H9 (cell line): ENCODE results near the gene INSC. TPM values are rescaled to one million over a fixed set of nuclear protein-coding genes. Genes with fewer than 3 reads are reported as not detected.

Experiments used
- DNase-seq: peaks from one replicate; pipeline ENCODE4 v3.0.0-alpha.2; 2017
- H2AFZ ChIP-seq: one replicate; pipeline ENCODE4 v1.6.1; 2013; ENCODE audit warnings: mild to moderate bottlenecking, low read length, control low read depth, moderate library complexity
- H2AK5ac ChIP-seq: 2 replicates; pipeline ENCODE4 v1.6.1; 2013; ENCODE audit warnings: low read length, control low read depth, mixed read lengths; ENCODE audit not compliant: insufficient read length
- H2BK120ac ChIP-seq: one replicate; pipeline ENCODE4 v1.6.1; 2013; ENCODE audit warnings: low read depth, mild to moderate bottlenecking, low read length, control low read depth, inconsistent platforms; ENCODE audit not compliant: poor library complexity, severe bottlenecking
- H2BK12ac ChIP-seq: 2 replicates; pipeline ENCODE4 v1.6.1; 2013; ENCODE audit warnings: low read length, control low read depth, mixed read lengths, low read depth; ENCODE audit not compliant: insufficient read length
- H2BK15ac ChIP-seq: 2 replicates; pipeline ENCODE4 v1.6.1; 2013; ENCODE audit warnings: low read depth, low read length, control low read depth
- H2BK20ac ChIP-seq: one replicate; pipeline ENCODE4 v1.6.1; 2013; ENCODE audit warnings: low read depth, mild to moderate bottlenecking, low read length, control low read depth, inconsistent platforms; ENCODE audit not compliant: poor library complexity, severe bottlenecking
- H2BK5ac ChIP-seq: 2 replicates; pipeline ENCODE4 v1.6.1; 2013; ENCODE audit warnings: low read length, control low read depth, mixed read lengths; ENCODE audit not compliant: insufficient read length
- H3K14ac ChIP-seq: 2 replicates; pipeline ENCODE4 v1.6.1; 2013; ENCODE audit warnings: low read length, control low read depth; ENCODE audit not compliant: insufficient read depth
- H3K18ac ChIP-seq: 2 replicates; pipeline ENCODE4 v1.6.1; 2013; ENCODE audit warnings: low read depth, mild to moderate bottlenecking, mixed read lengths, low read length, control low read depth; ENCODE audit not compliant: insufficient read length
- H3K23ac ChIP-seq: 2 replicates; pipeline ENCODE4 v1.6.1; 2013; ENCODE audit warnings: low read length, control low read depth, mixed read lengths, low read depth; ENCODE audit not compliant: insufficient read length
- H3K23me2 ChIP-seq: 2 replicates; pipeline ENCODE4 v1.6.1; 2013; ENCODE audit warnings: low read depth, mild to moderate bottlenecking, mixed read lengths, low read length, control low read depth; ENCODE audit not compliant: insufficient read length, poor library complexity, severe bottlenecking
- H3K27ac ChIP-seq: 2 replicates; pipeline ENCODE4 v1.5.1; 2013; ENCODE audit warnings: low read length, control low read depth, mixed read lengths, low read depth; ENCODE audit not compliant: insufficient read length
- H3K27me3 ChIP-seq: 2 replicates; pipeline ENCODE4 v1.6.1; 2013; ENCODE audit warnings: low read length, control low read depth, inconsistent platforms; ENCODE audit not compliant: insufficient read depth
- H3K4ac ChIP-seq: 2 replicates; pipeline ENCODE4 v1.6.1; 2013; ENCODE audit warnings: low read depth, mild to moderate bottlenecking, control low read depth, inconsistent platforms, low read length, moderate library complexity
- H3K4me1 ChIP-seq: 2 replicates; pipeline ENCODE4 v1.6.1; 2013; ENCODE audit warnings: low read length, control low read depth, inconsistent platforms; ENCODE audit not compliant: insufficient read depth
- H3K4me2 ChIP-seq: 2 replicates; pipeline ENCODE4 v1.6.1; 2013; ENCODE audit warnings: low read length, control low read depth, mixed read lengths; ENCODE audit not compliant: insufficient read length, insufficient read depth
- H3K56ac ChIP-seq: 2 replicates; pipeline ENCODE4 v1.6.1; 2013; ENCODE audit warnings: low read depth, mild to moderate bottlenecking, mixed read lengths, low read length, control low read depth; ENCODE audit not compliant: insufficient read length
- H3K79me1 ChIP-seq: 2 replicates; pipeline ENCODE4 v1.6.1; 2013; ENCODE audit warnings: low read depth, mild to moderate bottlenecking, moderate library complexity, low read length, control low read depth, inconsistent platforms; ENCODE audit not compliant: insufficient read depth, poor library complexity, severe bottlenecking
- H3K79me2 ChIP-seq: 2 replicates; pipeline ENCODE4 v1.6.1; 2013; ENCODE audit warnings: low read length, control low read depth, inconsistent platforms; ENCODE audit not compliant: insufficient read depth
- H3K9ac ChIP-seq: 2 replicates; pipeline ENCODE4 v1.6.1; 2013; ENCODE audit warnings: low read length, control low read depth, mixed read lengths; ENCODE audit not compliant: insufficient read length; ENCODE audit errors: extremely low read depth
- H3K9me3 ChIP-seq: one replicate; pipeline ENCODE4 v1.6.1; 2013; ENCODE audit warnings: low read depth, low read length, inconsistent platforms; ENCODE audit not compliant: control insufficient read depth
- H3T11ph ChIP-seq: one replicate; pipeline ENCODE4 v1.6.1; 2013; ENCODE audit warnings: mild to moderate bottlenecking, low read length, control low read depth, inconsistent platforms
- H4K20me1 ChIP-seq: one replicate; pipeline ENCODE4 v1.6.1; 2013; ENCODE audit not compliant: control insufficient read depth, insufficient read length, insufficient read depth
- H4K5ac ChIP-seq: 2 replicates; pipeline ENCODE4 v1.6.1; 2013; ENCODE audit warnings: low read depth, mild to moderate bottlenecking, mixed read lengths, low read length, control low read depth; ENCODE audit not compliant: insufficient read length
- H4K8ac ChIP-seq: replicated peaks from 2 replicates; pipeline ENCODE4 v1.6.1; 2013; ENCODE audit warnings: low read length, control low read depth, mixed read lengths, low read depth; ENCODE audit not compliant: insufficient read length
- H4K91ac ChIP-seq: 2 replicates; pipeline ENCODE4 v1.6.1; 2013; ENCODE audit warnings: low read depth, mild to moderate bottlenecking, moderate library complexity, mixed read lengths, low read length, control low read depth; ENCODE audit not compliant: insufficient read length
- H3K27ac Mint-ChIP-seq, 3 experiments: 2 replicates in 2 of 3; 3 replicates in 1 of 3; pipeline ENCODE4 v1.8.0; 2020 to 2021; ENCODE audit warnings: mixed read lengths in 3 of 3, mild to moderate bottlenecking in 1 of 3, moderate library complexity in 1 of 3
- H3K27me3 Mint-ChIP-seq: 2 replicates; pipeline ENCODE4 v1.8.0; 2021; ENCODE audit warnings: low read depth, mild to moderate bottlenecking, moderate library complexity, mixed read lengths
- H3K36me3 Mint-ChIP-seq, 3 experiments: 2 replicates in 2 of 3; 3 replicates in 1 of 3; pipeline ENCODE4 v1.8.0; 2020 to 2021; ENCODE audit warnings: low read depth in 3 of 3, mixed read lengths in 3 of 3; ENCODE audit not compliant: insufficient read depth in 1 of 3
- H3K4me1 Mint-ChIP-seq, 2 experiments: 2 replicates each; pipeline ENCODE4 v1.8.0; 2020; ENCODE audit warnings: mixed read lengths in 2 of 2
- H3K4me3 Mint-ChIP-seq, 2 experiments: 2 replicates in 1 of 2; 3 replicates in 1 of 2; pipeline ENCODE4 v1.8.0; 2020 to 2021; ENCODE audit warnings: mild to moderate bottlenecking in 2 of 2, mixed read lengths in 2 of 2, moderate library complexity in 1 of 2
- H3K9me3 Mint-ChIP-seq, 2 experiments: 2 replicates in 1 of 2; 3 replicates in 1 of 2; pipeline ENCODE4 v1.8.0; 2020; ENCODE audit warnings: mild to moderate bottlenecking in 2 of 2, mixed read lengths in 2 of 2, moderate library complexity in 1 of 2
- CTCF ChIP-seq: fragments of 200-600 bp; sonication (generic); conservative IDR thresholded peaks from 3 replicates; pipeline ENCODE4 v1.8.0; 2021; ENCODE audit warnings: antibody characterized with exemption, mild to moderate bottlenecking
- WGBS: extraction: QIAGEN DNeasy Blood & Tissue Kit; methylation state at CpG from one replicate; pipeline ENCODE4 v1.1.7; 2013; ENCODE audit warnings: missing lambda C conversion rate, low lambda C conversion rate, mixed read lengths; ENCODE audit not compliant: insufficient read length; ENCODE audit errors: extremely low coverage; 5-methylcytosine and 5-hydroxymethylcytosine counted together
- total RNA-seq: library from RNA; stranded (reverse); gene quantifications from 2 replicates; pipeline ENCODE4 v1.2.1, GENCODE V29; 2021

The INSC gene
- total RNA-seq, 1 experiment from 2014 or later: not detected

- Mint-ChIP-seq H3K36me3 (no peaks in the 10 kb centered on the region), H3K4me3 (no peak overlapping the region), H3K9me3 (no peaks in the 10 kb centered on the region), H3K27me3 (no peaks in the 10 kb centered on the region), H3K27ac (no peak overlapping the region), H3K4me1 (peaks cover 18% of the 10 kb centered on the region in 2 experiments)
- Histone ChIP-seq H3K27me3 (no peaks in the 10 kb centered on the region), H4K5ac (no peak overlapping the region), H4K91ac (no peak overlapping the region), H3K9ac (no peak overlapping the region), H3K4me1 (peaks cover 3% of the 10 kb centered on the region; the same call in 1 of the 2 replicates), H3K4ac (no peak overlapping the region), H4K8ac (no peak overlapping the region), H2BK15ac (no peak overlapping the region), H2BK5ac (no peak overlapping the region), H2BK20ac (no peak overlapping the region), H2AFZ (no peak overlapping the region), H3K56ac (no peak overlapping the region), H3K23ac (no peak overlapping the region), H4K20me1 (no peaks in the 10 kb centered on the region), H3K18ac (no peak overlapping the region), H3K27ac (no peak overlapping the region), H2BK120ac (no peak overlapping the region), H3K79me2 (no peaks in the 10 kb centered on the region), H3K9me3 (no peaks in the 10 kb centered on the region), H3K23me2 (no peaks in the 10 kb centered on the region), H2BK12ac (no peak overlapping the region), H3T11ph (no peak overlapping the region), H3K14ac (no peak overlapping the region), H3K79me1 (no peaks in the 10 kb centered on the region), H2AK5ac (no peak overlapping the region), H3K4me2 (no peak overlapping the region)
- WGBS: no CpG with 5 or more reads among the region's 4 CpGs
- DNase-seq: no peak
- no peak for TF ChIP-seq CTCF
Measured at GRCh38 chr11:15186146-15186545, 71.4 kb downstream of the INSC start.
